GM12875 (cell line): ENCODE data around the gene MYO5C.

Experiments
- H3K4me3 ChIP-seq: one replicate; pipeline ENCODE4 v1.5.1; 2011; ENCODE audit warnings: low read depth, low read length, control low read depth
- TF ChIP-seq, protein P1 (sequence below): IDR thresholded peaks from 2 replicates; pipeline ENCODE4 v1.5.1; 2011; ENCODE audit warnings: low read depth, mild to moderate bottlenecking, control low read depth, inconsistent platforms, low read length, moderate library complexity, borderline replicate concordance; ENCODE audit not compliant: insufficient read depth

Gene MYO5C, protein sequence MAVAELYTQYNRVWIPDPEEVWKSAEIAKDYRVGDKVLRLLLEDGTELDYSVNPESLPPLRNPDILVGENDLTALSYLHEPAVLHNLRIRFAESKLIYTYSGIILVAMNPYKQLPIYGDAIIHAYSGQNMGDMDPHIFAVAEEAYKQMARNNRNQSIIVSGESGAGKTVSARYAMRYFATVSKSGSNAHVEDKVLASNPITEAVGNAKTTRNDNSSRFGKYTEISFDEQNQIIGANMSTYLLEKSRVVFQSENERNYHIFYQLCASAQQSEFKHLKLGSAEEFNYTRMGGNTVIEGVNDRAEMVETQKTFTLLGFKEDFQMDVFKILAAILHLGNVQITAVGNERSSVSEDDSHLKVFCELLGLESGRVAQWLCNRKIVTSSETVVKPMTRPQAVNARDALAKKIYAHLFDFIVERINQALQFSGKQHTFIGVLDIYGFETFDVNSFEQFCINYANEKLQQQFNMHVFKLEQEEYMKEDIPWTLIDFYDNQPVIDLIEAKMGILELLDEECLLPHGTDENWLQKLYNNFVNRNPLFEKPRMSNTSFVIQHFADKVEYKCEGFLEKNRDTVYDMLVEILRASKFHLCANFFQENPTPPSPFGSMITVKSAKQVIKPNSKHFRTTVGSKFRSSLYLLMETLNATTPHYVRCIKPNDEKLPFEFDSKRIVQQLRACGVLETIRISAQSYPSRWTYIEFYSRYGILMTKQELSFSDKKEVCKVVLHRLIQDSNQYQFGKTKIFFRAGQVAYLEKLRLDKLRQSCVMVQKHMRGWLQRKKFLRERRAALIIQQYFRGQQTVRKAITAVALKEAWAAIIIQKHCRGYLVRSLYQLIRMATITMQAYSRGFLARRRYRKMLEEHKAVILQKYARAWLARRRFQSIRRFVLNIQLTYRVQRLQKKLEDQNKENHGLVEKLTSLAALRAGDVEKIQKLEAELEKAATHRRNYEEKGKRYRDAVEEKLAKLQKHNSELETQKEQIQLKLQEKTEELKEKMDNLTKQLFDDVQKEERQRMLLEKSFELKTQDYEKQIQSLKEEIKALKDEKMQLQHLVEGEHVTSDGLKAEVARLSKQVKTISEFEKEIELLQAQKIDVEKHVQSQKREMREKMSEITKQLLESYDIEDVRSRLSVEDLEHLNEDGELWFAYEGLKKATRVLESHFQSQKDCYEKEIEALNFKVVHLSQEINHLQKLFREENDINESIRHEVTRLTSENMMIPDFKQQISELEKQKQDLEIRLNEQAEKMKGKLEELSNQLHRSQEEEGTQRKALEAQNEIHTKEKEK (N-terminal part only)

GRCh38 chr15:52295421-52296001, at the start of gene MYO5C:
MYO5C (minus strand) TSS chr15:52295804; CDS start chr15:52295636, 168 bp downstream.
- TF ChIP-seq, protein P1, sequence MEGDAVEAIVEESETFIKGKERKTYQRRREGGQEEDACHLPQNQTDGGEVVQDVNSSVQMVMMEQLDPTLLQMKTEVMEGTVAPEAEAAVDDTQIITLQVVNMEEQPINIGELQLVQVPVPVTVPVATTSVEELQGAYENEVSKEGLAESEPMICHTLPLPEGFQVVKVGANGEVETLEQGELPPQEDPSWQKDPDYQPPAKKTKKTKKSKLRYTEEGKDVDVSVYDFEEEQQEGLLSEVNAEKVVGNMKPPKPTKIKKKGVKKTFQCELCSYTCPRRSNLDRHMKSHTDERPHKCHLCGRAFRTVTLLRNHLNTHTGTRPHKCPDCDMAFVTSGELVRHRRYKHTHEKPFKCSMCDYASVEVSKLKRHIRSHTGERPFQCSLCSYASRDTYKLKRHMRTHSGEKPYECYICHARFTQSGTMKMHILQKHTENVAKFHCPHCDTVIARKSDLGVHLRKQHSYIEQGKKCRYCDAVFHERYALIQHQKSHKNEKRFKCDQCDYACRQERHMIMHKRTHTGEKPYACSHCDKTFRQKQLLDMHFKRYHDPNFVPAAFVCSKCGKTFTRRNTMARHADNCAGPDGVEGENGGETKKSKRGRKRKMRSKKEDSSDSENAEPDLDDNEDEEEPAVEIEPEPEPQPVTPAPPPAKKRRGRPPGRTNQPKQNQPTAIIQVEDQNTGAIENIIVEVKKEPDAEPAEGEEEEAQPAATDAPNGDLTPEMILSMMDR = no peak
- H3K4me3 ChIP-seq = peak within 1 kb of the TSS; percentile 47

DNA sequence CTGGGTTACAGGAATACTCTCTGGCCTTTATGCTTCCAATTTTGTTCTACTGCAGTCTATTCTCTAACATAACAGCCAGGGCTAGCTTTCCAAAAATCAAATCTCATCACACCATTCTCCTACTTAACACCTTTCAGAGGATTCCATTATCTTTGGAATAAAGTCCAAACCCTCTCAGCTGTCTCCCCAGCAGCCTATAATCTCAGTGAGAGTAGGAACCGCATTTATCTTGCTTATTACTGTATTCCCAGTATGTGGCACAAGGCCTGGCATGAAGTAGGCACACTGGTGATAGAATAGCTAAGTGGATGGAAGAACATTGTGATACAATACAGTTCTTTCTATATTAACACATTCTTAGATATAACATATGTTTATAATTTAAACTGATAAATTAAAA, 49.0 kb upstream of the MYO5C start:
- H3K4me3 ChIP-seq = no peak overlapping the region
- TF ChIP-seq, protein P1 = no peak

DNA sequence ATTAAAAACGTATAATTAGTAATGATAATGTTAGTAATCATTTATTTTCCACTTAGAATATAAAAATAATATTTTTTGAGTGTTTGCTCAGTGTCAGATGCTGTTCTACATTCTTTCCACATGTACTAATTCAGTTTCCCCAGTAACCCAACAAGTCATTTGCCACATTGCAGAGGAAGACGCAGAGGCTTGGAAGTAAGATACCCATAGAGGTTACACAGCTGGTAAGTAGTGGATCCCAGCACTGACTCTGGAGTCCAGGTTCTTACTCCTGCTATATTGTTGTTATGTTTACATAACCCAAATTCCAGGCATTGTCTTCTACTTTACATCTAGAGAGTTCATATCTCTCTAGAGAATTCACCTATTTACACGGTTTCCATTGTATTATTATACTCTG, 48.2 kb upstream of the MYO5C start:
- TF ChIP-seq, protein P1 = no peak
- H3K4me3 ChIP-seq = no peak overlapping the region

DNA sequence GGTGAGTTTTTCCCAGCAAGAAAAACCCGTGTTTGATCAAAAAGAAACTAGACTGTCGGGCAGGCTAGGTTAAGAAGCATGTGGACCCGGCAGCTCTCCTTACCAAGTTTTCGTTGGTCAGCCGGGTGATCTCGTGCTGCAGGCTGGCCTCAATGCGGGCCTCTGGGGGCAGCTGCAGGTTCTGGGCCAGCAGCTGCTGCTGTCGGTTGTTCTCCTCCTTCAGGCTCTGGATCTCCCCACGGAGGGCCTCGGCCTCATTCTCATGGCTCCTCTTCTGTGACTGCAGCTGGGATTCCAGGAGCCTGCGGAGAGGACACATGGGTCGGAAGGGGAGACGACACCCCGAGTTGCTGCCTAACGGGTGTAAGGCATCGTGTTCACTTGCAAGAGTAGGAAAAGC, 44.5 kb upstream of the MYO5C start:
- H3K4me3 ChIP-seq = no peak overlapping the region
- TF ChIP-seq, protein P1 = no peak

- TF ChIP-seq, protein P1 = no peak
- no peak overlapping the region for H3K4me3 ChIP-seq
These were observed 43.3 kb upstream of the MYO5C start for GRCh38 chr15:52338891-52339290.

- TF ChIP-seq, protein P1 = no peak
- no peak overlapping the region for H3K4me3 ChIP-seq
These were observed 42.5 kb upstream of the MYO5C start for GRCh38 chr15:52338058-52338457.
